ENCODE results near the gene ULK3. TPM values are rescaled to one million over a fixed set of nuclear protein-coding genes. Genes with fewer than 3 reads are reported as not detected.

ULK3 gene
- polyA plus RNA-seq, 4 donors: 29.3 to 35.1 (median 30.0) TPM

GRCh38 chr15:74841891-74842373, 1.0 kb downstream of the ULK3 start:
- DNase-seq (ENCODE audit: low read depth in 4 of 4, low spot score in 3 of 4): no peak

- no peak for DNase-seq (ENCODE audit: low read depth in 4 of 4, low spot score in 3 of 4)
Observed at GRCh38 chr15:74840851-74841775, 1.8 kb downstream of the ULK3 start.

- no peak for DNase-seq (ENCODE audit: low read depth in 4 of 4, low spot score in 3 of 4)
Observed at GRCh38 chr15:74839526-74840395, 3.2 kb downstream of the ULK3 start.

- DNase-seq (ENCODE audit: low read depth in 4 of 4, low spot score in 3 of 4): no peak
Observed at GRCh38 chr15:74838746-74839525, 4.0 kb downstream of the ULK3 start.

GRCh38 chr15:74838137-74838516, 4.8 kb downstream of the ULK3 start:
- DNase-seq (ENCODE audit: low read depth in 4 of 4, low spot score in 3 of 4): no peak

- DNase-seq (ENCODE audit: low read depth in 4 of 4, low spot score in 3 of 4): no peak
Observed at GRCh38 chr15:74837482-74838136, 5.3 kb downstream of the ULK3 start.

GRCh38 chr15:74836846-74837245, 6.1 kb downstream of the ULK3 start:
- DNase-seq (ENCODE audit: low read depth in 4 of 4, low spot score in 3 of 4): no peak

- no peak for DNase-seq (ENCODE audit: low read depth in 4 of 4, low spot score in 3 of 4)
Observed at GRCh38 chr15:74835312-74835823, 7.6 kb downstream of the ULK3 start.

- no peak for DNase-seq (ENCODE audit: low read depth in 4 of 4, low spot score in 3 of 4)
Observed at GRCh38 chr15:74833376-74834107, 9.4 kb downstream of the ULK3 start.

- no peak for DNase-seq (ENCODE audit: low read depth in 4 of 4, low spot score in 3 of 4)
Observed at GRCh38 chr15:74832826-74833225, 10.1 kb downstream of the ULK3 start.

GRCh38 chr15:74831813-74832495, 11.0 kb downstream of the ULK3 start:
- DNase-seq (ENCODE audit: low read depth in 4 of 4, low spot score in 3 of 4): no peak

GRCh38 chr15:74830868-74831267, 12.1 kb downstream of the ULK3 start:
- no peak for DNase-seq (ENCODE audit: low read depth in 4 of 4, low spot score in 3 of 4)

- no peak for DNase-seq (ENCODE audit: low read depth in 4 of 4, low spot score in 3 of 4)
Observed at GRCh38 chr15:74829991-74830390, 13.0 kb downstream of the ULK3 start.

GRCh38 chr15:74829486-74829885, 13.5 kb downstream of the ULK3 start:
- no peak for DNase-seq (ENCODE audit: low read depth in 4 of 4, low spot score in 3 of 4)

GRCh38 chr15:74828835-74829234, 14.1 kb downstream of the ULK3 start:
- no peak for DNase-seq (ENCODE audit: low read depth in 4 of 4, low spot score in 3 of 4)

GRCh38 chr15:74827614-74828013, 15.3 kb downstream of the ULK3 start:
- DNase-seq (ENCODE audit: low read depth in 4 of 4, low spot score in 3 of 4): no peak

- DNase-seq (ENCODE audit: low read depth in 4 of 4, low spot score in 3 of 4): no peak
Observed at GRCh38 chr15:74826921-74827320, 16.0 kb downstream of the ULK3 start.

- no peak for DNase-seq (ENCODE audit: low read depth in 4 of 4, low spot score in 3 of 4)
Observed at GRCh38 chr15:74826364-74826819, 16.6 kb downstream of the ULK3 start, which contains the start of gene CPLX3. Gene CPLX3, plus strand, starts transcription at chr15:74826627. Its CDS starts 77 bp downstream, at chr15:74826704.

Data from left renal pelvis (tissue), 4 donors.